Measurements from ENCODE around the gene USH2A. TPM values are rescaled to one million over a fixed set of nuclear protein-coding genes. Genes with fewer than 3 reads are reported as not detected.
"Not testable (repeated sequence)": the region's sequence is repeated elsewhere in the genome, so short reads cannot be mapped to it uniquely, and the experiment has no call there.

USH2A gene
- total RNA-seq, 1 donor from 2014 or later, result 1.5 TPM

DNA sequence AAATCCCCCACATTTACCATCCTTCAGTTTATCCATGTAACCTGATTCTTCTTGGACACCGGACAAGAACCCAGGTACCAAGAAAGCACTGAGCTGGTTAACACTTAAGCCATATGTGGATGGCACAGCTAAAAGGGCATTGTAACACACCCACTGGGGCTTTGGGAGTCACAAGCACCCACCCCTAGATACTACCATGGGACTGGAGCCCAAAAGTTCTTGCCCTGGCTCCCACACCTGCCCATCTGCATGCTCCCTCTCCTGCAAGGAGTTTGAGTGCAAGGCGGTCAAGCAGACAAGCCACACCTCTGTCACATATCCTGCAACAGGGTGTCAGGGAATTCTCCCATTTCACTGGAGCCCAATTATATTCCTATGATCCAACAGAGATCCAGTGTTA, 270.1 kb downstream of the USH2A start:
- DNase-seq (ENCODE audit: low spot score) (no peak), ATAC-seq (no peak)

DNA sequence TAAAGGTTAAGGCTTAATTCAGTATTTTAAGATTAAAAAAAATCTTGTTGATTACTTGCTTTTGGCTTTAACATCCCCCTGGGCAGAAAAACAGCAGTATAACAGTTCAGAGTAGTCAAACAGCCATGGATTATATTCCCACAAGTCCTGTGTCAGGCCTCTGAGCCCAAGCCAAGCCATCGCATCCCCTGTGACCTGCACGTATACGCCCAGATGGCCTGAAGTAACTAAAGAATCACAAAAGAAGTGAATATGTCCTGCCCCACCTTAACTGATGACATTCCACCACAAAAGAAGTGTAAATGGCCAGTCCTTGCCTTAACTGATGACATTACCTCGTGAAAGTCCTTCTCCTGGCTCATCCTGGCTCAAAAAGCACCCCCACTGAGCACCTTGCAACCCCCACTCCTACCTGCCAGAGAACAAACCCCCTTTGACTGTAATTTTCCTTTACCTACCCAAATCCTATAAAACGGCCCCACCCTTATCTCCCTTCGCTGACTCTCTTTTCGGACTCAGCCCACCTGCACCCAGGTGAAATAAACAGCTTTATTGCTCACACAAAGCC, 277.7 kb downstream of the USH2A start:
- not testable (repeated sequence) for DNase-seq (ENCODE audit: low spot score); ATAC-seq

DNA sequence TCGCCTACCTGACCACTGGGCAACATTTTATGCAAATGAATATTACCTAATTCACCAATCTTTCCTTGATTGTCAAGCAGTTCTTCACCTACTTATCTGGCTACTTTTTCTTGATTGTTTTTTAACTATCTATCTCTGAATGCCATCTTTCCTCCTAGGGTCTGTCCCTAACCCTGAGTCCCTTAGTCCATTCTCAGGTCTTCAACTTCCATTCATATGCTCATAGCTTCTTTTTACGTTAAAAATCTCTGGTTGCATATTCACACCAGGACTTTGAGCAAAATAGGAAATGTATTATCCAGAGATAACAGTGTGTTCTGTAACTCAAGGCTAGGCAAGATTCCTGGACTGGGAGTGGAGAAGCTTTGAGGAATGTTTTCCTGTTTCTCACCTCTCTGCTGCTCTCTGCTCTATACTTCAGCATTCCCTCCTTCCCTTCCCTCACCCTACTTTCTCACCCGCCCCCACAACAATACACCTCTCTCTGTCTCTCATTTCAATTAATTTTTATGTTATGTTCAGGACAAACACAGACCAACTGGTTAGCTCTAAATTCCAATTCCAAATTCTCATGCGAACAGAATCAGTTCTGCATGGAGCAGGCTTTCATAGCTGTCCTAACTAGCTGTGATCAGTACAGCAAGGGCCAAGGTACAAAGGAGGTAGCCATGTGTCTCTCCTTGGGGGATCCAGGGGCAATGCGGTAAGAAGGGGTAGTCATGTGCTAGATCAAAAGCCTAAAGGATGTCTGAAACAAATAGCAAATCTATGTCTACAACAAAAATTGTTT, 278.4 kb downstream of the USH2A start:
- DNase-seq (ENCODE audit: low spot score) (no peak), ATAC-seq (no peak)

DNA sequence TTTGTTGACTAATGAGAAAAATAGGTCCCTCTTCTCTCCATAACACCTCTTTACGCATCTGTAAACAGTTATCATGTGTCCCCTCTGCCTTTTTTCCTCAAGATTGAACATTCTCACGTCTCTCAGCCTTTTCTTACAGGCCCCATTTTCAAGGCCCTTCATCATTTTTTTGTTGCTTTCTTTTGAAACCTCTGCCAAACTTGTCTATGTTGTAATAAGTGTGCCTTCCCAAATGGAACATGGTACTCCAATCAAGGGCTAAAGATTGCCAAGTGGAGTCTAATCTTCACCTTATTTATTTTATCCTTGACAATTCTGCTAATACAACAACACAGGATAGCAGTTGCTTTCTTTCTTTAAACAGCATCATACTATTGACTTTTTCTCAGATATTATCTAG, 280.3 kb downstream of the USH2A start:
- DNase-seq (ENCODE audit: low spot score) (no peak), ATAC-seq (no peak)

DNA sequence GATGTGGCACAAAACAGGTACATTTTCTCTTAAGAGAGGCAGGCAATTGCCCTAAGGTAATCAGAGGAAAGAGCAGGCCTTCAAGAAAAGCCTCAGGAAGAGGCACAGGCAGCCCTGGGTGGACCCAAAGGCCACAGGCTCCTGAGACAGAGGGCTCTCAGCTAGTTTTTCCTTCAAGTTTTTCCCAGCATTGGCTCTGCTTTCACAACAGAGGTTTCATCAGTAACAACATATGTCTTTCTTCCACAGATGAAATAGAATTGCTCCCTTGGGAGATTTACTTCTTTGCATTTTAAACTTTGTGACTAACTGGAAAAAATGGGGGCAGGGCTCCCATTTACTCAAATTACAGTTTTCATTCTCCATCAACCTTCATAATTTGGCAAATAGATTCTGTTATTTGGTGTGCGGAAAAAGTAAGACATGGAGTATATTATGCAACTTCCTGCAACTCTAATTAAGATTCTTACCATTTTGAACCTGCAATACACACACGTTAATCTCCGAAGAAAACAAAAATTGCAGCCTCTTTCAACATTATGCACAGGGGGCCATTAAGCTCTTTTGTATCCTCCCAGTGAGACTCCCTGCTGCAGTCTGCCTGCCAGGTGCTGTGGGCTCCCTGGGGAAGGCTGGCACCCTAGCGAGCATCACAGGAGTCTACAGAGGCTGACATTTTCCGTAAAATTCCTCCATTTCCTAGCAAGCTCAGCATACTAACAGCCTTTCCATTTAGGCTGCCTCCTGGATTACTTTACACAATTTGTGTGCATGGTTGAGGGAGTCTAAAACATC, 282.3 kb downstream of the USH2A start:
- DNase-seq (ENCODE audit: low spot score) (no peak), ATAC-seq (no peak)

DNA sequence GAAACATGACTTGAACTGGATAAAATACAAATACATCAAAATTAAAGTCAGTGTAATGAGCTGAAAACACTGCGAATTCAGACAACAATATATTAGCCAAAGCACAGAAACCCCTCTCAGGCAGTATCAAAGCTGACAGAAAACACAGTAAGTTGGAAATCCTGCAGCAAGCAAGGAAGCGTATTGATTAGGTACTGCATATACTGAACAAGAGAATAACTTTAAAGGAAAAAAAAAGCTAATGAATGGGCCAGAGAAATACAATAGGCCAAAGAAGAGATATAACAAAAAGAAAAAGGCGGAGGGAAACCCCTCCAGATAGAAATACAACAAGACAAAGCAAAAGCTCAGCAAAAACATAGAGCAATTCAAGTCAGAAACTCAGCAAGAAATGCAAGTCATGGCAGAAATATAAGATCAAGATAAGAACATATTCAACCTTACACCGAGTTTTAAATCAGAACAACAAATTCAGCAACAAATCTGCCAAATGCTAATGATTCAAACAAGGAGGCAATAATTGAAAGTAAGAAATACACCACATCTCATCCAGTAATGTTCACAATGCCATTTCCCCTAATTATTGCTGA, 299.0 kb downstream of the USH2A start:
- ATAC-seq (no peak), DNase-seq (ENCODE audit: low spot score) (no peak)

DNA sequence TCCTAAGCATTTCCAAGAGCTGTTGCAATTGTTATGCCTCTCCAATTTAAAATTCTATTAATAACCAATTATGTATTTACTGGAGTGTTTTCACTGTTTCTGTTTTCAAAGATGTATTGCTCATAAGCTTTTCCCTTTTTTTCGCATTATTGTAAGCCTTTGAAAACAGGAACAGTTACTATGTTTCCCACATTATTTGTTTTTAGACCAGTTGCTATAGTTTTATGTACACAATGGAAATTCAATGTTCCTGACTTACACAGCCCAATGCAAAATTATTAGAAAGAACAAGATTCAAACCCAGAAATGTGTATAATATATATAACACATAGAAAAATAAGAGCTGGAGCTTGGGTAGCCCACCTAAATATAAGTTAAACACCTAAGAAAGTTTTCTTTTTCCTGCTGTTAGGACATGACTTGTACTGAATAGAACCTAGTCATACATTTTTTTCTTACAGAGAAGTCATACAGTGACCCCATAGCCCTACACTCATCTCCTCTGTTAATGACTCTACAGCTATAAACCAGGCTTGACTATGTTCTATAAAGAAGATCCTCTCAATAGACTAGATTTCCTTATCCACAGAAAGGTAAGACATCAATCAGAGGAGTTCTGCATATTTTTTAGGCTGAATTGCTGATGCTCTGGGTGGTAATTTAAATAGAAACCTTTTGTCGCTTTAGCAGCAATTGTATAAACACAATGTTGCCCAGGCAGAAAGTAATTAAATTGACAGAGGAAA, 299.6 kb downstream of the USH2A start:
- ATAC-seq (no peak), DNase-seq (ENCODE audit: low spot score) (no peak)

DNA sequence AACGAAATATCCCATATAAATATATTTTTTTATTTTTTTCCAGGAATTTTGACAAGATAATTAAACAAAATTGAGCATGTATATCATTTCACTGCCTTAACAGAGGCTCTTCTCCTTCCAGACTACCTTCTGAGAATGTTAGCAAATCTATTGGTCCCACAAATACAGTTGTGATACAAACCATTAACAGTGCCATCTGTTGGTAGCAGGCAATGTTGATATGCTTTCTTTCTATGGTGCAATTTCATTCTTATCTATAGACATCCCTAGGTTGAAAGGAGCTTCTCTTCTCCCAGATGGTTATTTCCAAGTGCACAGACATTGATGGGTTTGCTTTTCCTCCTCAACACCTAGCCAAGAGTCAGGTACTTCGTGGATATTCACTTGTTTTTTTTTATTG, 303.6 kb downstream of the USH2A start:
- peak; percentile 88 for ATAC-seq
- no peak for DNase-seq (ENCODE audit: low spot score)

DNA sequence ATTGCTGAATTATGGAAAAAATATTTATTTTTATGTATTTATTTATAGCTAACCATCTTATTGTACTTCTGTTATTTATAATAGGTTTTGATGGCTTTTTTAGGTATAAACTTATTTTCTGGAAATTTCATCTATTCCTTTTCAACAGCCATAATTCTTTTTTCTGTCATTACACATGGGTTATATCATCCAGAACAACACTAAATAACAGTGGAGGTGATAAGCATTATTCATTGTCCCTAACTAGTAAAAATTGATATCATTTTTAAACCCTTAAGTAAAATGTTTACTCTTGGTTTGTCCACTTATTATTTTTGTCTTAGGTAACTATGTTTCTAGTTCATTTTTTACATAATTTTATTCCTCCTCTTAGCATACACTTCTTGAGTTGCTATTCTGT, 309.1 kb downstream of the USH2A start:
- DNase-seq (ENCODE audit: low spot score) (no peak), ATAC-seq (no peak)

DNA sequence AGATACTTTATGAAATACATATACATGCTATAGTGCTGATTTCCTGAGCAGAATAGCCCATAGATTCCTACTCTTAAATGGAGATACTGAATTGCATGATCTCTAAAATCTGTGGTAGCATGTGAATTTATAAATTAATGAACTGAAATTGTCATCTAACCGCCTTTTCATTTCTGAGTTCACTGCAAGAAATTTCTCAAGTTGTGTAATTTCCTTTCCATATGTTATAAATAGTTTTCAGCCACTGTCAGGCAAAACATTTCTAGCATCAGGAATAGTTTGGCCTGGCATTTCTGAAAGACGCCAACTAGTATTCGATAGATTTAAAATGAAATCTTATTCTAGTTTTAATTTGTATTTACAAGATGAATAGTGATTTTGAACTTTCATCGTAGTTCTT, 310.1 kb downstream of the USH2A start:
- DNase-seq (ENCODE audit: low spot score) (no peak), ATAC-seq (no peak)

DNA sequence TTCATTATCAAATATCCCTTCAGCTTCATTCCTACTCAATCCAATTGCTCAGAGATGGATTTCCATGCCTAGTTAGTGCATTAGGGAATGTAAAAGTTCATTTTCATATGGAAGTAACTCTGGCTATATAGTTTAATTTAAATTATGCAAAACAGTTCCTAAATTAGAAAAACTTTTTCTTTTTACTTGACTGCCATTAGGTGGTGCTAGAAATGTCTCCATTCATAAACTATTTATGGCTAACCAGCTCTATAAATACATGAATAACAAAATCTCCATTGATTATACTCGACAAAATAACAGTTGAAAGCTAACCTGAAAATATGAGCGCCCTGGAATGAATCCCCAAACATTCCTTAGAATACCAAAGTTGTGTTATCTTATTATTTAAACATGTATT, 311.4 kb downstream of the USH2A start:
- DNase-seq (ENCODE audit: low spot score) (no peak), ATAC-seq (no peak)

DNA sequence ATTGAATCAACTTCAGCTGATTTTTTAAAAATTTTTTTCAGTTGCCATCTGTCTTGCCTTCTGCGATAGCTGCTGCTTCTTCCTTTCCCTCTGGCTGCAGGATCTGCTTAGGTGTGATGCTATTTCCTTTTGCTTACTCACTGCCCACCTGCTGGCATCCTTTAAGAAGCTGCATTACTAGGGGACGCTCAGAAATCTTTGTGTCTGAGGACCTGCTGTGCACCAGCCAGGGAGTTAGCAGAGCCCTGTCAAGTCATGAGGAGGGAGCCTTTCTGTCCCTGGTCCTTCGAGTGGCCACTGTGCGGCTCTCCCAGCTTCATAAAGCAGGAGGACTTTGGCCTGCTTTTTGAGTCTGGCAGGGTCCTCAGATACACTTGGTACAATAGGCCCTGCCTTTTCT, 327.8 kb downstream of the USH2A start:
- ATAC-seq (no peak), DNase-seq (ENCODE audit: low spot score) (no peak)

DNA sequence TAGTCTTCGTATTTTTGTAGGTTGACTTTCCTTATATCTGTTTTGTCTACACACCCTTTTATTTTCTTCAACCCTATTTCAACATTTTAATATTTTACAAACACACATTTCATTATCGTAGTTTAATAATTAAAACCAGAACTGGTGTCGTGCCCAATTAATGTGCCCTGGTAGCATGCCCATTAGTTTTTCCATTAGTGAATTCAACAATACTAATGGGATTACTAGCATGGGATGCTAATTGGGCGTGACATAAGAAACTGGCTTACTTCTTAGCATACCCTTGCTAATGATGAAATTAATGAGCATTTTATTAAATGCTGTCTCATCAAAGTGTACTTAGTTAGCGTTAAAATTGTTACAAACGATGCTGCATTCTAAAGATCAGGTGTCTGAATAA, 332.7 kb downstream of the USH2A start:
- ATAC-seq, result no peak
- DNase-seq (ENCODE audit: low spot score), result no peak

DNA sequence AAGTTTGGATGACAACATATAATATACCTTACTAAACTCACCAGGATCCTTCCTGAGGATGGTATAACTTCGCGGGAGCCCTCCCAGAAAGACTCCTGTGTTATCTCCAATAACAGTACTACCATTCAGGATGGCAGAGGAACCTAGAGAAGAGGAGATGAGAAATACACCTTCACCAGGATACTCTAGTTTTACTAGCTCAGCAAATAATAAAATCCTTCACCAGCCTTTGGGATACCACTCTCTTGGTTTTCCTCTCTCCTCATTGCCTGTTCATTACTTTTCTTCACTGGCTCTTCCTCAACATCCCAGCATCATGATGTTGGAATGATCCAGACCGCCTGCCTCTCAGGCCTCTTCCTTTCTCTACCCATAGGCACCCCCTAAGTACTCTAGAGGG, 336.6 kb downstream of the USH2A start:
- ATAC-seq (no peak), DNase-seq (ENCODE audit: low spot score) (no peak)

DNA sequence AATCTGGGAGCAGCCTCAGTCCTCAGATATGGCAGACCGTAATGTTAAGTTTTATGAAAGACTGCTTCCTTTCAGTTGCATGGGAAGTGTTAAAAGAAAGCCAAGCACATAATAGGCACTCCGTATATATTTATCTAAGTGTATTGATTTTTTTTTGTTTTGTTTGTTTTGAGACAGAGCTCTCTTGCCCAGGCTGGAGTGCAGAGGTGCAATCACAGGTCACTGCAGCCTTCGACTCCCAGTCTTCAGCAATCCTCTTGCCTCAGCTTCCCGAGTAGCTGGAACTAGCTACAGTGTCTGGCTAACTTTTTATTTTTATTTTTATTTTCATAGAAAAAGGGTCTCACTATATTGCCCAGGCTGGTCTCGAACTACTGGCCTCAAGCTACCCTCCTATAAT, 341.8 kb downstream of the USH2A start:
- peak; percentile 55 for DNase-seq (ENCODE audit: low spot score)
- peak; percentile 99 for ATAC-seq

DNA sequence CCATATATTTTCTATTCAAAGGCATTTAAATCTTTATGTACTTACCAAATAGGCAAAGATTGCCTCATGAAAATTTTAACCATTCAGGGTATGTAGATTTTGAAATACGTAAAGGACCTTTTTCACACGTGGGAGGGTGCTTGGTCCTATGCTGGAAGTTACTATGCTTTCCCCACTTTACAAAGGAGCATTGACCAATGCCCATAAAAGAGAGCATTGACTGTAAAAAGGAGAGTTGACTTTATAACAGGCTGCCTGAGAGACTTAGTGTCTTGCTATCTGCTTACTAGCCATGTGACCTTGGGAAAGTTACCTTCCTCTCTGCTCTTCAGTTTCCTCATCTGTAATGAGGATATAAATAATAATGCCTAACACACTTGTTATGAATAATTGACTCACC, 346.5 kb downstream of the USH2A start:
- DNase-seq (ENCODE audit: low spot score) (no peak), ATAC-seq (no peak)

DNA sequence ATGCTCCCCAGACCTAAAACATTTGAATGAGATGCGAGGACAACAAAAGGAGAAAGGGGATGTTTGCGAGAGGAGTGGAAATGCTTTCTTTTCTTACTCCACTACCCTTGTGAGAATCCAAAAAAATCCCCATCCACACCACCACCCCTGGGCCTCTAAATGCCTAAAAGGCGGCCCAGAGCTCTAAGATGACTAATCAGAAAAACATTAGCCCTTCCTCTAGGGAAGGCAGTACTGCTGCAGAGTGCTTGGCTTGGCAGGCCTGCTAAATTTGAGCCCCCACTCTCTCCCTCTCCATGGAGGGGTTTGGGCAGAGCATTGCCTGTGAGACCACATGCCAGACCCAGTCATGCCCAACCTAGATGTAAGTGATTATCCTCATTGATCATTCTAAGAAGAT, 347.9 kb downstream of the USH2A start:
- DNase-seq (ENCODE audit: low spot score) (no peak), ATAC-seq (no peak)

DNA sequence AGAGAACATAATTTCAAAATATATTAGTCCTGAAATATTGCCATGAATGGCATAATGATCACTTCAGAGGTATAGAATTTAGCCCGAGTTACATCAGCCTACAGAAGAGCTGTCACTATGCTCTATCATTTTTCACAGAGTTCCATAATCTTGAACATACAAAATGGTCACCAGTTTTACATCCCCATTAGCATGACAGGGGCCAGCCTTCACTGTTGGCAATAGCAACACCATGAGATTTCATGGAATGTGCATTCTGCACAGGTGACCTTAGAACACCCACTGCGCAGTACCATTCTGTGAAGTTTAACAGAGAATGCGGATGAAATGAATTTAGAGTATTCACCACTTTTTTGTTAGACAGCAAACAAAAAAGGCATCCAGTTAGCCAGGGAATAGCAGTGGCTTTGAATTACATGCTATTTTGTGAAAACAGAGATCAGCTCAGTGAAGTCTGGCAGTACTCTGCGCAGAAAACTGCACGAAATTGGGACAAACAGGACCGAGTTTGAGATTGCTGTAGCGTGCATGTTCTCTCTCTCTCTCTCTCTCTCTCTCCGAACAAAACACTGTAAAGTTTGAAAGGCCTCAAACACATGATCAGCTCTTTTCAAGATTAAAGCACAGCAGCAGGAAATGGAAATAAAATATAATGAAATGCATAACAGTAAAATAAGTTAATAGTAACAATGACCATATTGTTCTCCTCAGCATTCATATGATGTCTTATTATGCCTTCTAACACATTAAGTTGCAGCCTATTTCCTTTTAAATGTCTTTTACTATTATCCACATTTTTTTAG, 349.3 kb downstream of the USH2A start:
- DNase-seq (ENCODE audit: low spot score) (no peak), ATAC-seq (no peak)

DNA sequence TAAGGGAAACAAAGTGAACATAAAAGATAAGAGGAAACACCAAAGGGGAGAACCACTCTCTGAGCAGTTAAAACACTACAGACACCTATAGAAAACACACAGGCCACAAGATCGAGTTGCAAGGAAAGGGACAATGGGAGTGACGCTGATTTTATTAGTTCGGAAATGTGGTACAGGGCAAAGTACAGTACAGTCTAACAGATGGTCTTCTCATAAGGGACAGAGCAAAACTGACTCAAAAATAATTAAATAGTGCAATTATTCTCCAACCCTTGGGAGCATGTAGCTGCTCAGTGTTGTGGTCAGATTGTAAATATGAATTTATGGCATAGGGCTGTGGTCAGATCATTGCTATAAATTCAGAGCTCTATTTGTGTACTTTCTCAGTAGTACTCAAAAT, 352.0 kb downstream of the USH2A start:
- DNase-seq (ENCODE audit: low spot score), result no peak

DNA sequence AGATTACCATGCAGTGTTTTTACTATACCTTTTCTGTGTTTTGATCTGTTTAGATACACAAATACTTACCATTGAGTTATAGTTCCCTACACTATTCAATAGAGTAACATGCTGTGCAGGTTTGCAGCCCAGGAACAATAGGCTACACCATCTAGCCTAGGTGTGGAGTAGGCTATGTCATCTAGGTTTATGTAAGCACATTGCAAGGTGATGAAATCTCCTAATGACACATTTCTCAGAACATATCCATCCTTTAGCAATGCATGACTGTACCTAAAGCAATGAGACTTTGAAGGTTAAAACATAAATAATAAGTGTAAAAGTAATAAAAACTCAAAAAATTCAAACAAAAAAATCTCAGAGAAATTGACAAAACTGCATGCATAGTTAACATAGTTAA, 358.6 kb downstream of the USH2A start:
- ATAC-seq (no peak), DNase-seq (ENCODE audit: low spot score) (no peak)

More for the DNA sequence above, 352.0 kb downstream of the USH2A start:
- ATAC-seq, result no peak
